ENCODE data around the gene PTF1A. TPM values are rescaled to one million over a fixed set of nuclear protein-coding genes. Genes with fewer than 3 reads are reported as not detected.

The PTF1A gene
- total RNA-seq (not detected), polyA plus RNA-seq (not detected)
- long read RNA-seq, donor 1 = 0 reads
- long read RNA-seq, donor 2 = 0 reads
- long read RNA-seq, donor 3 = 0 reads

DNA sequence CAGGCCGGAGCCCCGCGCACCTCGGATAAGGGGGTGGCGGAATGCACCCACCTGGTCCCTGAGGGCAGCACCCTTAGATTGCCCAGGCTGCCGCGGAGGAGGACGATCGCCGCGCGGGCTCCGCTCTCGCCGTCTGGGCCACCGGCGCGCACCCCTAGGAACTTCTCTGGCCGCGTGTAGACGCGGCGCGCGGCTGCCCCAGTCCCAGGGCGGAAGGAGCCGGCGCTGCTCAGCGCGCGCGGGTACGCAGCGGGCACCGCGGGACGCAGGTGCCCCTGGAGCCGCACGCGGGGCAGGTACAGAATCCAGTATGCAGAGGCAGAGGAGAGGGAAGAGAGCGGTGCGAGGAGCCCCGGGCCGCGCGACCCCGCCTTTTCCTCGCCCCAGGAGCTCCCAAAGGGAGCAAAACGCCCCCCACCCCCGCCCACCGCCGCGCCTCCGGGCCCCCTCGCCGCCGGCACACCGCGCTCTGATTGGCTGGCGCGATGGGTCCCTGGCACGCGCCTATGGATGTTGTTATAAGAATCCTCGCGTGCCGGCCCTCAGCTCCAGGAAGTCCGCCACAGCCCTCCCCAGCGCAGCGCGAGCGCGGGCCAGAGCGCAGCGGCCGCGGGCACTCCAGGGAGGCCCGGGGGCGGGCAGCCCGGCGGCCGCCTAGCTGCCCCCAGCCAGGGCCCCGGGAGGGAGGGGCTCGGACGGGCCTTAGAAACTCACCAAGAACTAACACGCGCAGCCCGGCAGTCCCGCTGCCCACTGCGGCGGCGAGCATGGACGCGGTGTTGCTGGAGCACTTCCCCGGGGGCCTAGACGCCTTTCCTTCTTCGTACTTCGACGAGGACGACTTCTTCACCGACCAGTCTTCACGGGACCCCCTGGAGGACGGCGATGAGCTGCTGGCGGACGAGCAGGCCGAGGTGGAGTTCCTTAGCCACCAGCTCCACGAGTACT is at the start of gene PTF1A:
PTF1A (plus strand) TSS at position 549 of the 948 bp plus-strand sequence; CDS start at position 768, 219 bp downstream.
- peaks cover 0 to 19% (median 7%) of the 10 kb centered on the region in 9 donors for H3K4me1 ChIP-seq
- WGBS, 2 donors = 1 to 2% methylated on average over 101 to 107 of the region's 107 CpGs
- ATAC-seq (no peak), DNase-seq (no peak)
- no peaks in the 10 kb centered on the region for H3K36me3 ChIP-seq
- intact Hi-C loops (cut with DNase I) = no loop called here
- TF ChIP-seq, protein P1, sequence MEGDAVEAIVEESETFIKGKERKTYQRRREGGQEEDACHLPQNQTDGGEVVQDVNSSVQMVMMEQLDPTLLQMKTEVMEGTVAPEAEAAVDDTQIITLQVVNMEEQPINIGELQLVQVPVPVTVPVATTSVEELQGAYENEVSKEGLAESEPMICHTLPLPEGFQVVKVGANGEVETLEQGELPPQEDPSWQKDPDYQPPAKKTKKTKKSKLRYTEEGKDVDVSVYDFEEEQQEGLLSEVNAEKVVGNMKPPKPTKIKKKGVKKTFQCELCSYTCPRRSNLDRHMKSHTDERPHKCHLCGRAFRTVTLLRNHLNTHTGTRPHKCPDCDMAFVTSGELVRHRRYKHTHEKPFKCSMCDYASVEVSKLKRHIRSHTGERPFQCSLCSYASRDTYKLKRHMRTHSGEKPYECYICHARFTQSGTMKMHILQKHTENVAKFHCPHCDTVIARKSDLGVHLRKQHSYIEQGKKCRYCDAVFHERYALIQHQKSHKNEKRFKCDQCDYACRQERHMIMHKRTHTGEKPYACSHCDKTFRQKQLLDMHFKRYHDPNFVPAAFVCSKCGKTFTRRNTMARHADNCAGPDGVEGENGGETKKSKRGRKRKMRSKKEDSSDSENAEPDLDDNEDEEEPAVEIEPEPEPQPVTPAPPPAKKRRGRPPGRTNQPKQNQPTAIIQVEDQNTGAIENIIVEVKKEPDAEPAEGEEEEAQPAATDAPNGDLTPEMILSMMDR (IDR thresholded peaks at IDR 0.05) = no peak
- no peak within 1 kb of the TSS for H3K27ac ChIP-seq
- no peaks in the 10 kb centered on the region for H3K9me3 ChIP-seq
- peaks cover 30 to 98% (median 94%) of the 10 kb centered on the region in 7 donors for H3K27me3 ChIP-seq
- no peak within 1 kb of the TSS for H3K4me3 ChIP-seq

DNA sequence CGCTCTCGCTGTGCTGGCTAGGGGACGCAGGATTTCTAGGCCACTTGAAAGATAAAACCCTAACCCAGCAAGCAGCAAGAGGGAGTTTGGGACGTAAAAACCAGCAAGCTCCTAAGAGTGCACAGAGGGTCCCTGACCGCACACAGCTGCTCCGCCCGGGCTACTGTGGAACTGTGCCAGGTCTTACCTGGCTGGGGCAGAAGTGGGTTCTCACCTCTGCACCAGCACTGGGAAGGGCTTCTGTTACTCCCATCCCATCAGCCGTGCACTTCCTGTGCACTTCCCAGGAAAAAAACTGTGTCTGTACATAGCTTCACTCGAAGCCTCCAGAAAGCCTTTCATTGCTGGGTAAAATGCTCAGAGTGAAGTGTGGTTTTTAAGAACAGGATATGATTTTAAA is 45.9 kb upstream of the PTF1A start:
- Histone ChIP-seq H3K36me3 (no peaks in the 10 kb centered on the region), H3K9me3 (peaks cover 0 to 11% (median 0%) of the 10 kb centered on the region in 11 donors), H3K27ac (no peak overlapping the region), H3K27me3 (peaks cover 0 to 4% (median 0%) of the 10 kb centered on the region in 7 donors), H3K4me1 (no peaks in the 10 kb centered on the region), H3K4me3 (no peak overlapping the region)
- TF ChIP-seq, protein P1 (IDR thresholded peaks at IDR 0.05) = no peak
- intact Hi-C loops (cut with DNase I) = no loop called here
- WGBS, 2 donors = 65 to 69% methylated on average over 9 of the region's 9 CpGs
- no peak for DNase-seq
- no peak for ATAC-seq

- peaks cover 0 to 4% (median 0%) of the 10 kb centered on the region in 7 donors for H3K27me3 ChIP-seq
- intact Hi-C loops (cut with DNase I) = no loop called here
- TF ChIP-seq, protein P1 (IDR thresholded peaks at IDR 0.05) = no peak
- DNase-seq (no peak), ATAC-seq (no peak)
- no peak overlapping the region for H3K27ac ChIP-seq
- peaks cover 0 to 3% (median 0%) of the 10 kb centered on the region in 11 donors for H3K9me3 ChIP-seq
- WGBS, 2 donors = 82 to 83% methylated on average over 6 of the region's 6 CpGs
- H3K36me3 ChIP-seq = no peaks in the 10 kb centered on the region
- no peaks in the 10 kb centered on the region for H3K4me1 ChIP-seq
- H3K4me3 ChIP-seq = no peak overlapping the region
Measured at GRCh38 chr10:23147035-23147434, 45.1 kb upstream of the PTF1A start.

GRCh38 chr10:23148214-23148613 is 43.9 kb upstream of the PTF1A start:
- no peak overlapping the region for H3K4me3 ChIP-seq
- intact Hi-C loops (cut with DNase I) = no loop called here
- TF ChIP-seq, protein P1 (IDR thresholded peaks at IDR 0.05) = no peak
- ATAC-seq (no peak), DNase-seq (no peak)
- H3K36me3 ChIP-seq = no peaks in the 10 kb centered on the region
- peaks cover 0 to 4% (median 0%) of the 10 kb centered on the region in 7 donors for H3K27me3 ChIP-seq
- no peak overlapping the region for H3K27ac ChIP-seq
- 94 to 95% methylated on average over 19 of the region's 19 CpGs for WGBS, 2 donors
- H3K9me3 ChIP-seq = no peaks in the 10 kb centered on the region
- H3K4me1 ChIP-seq = no peaks in the 10 kb centered on the region

Data from heart right ventricle (tissue), 16 donors.